Smooth muscle cell (in vitro differentiated cells): ENCODE measurements around the gene ABHD14A. TPM values are rescaled to one million over a fixed set of nuclear protein-coding genes. Genes with fewer than 3 reads are reported as not detected.

Experiments used
- DNase-seq: peaks from one replicate; lab custom pipeline; 2025; ENCODE audit not compliant: unreplicated experiment; lab: John Stamatoyannopoulos, UW
- H2AFZ ChIP-seq: fragments of 200-600 bp; sonication (generic); 2 replicates; pipeline ENCODE4 v1.6.0; 2016; ENCODE audit warnings: antibody characterized with exemption, low read depth, mild to moderate bottlenecking
- H3F3A ChIP-seq: fragments of 200-600 bp; sonication (generic); 2 replicates; pipeline ENCODE4 v1.6.0; 2017; ENCODE audit warnings: antibody characterized with exemption, low read depth
- H3K27ac ChIP-seq: fragments of 200-600 bp; sonication (generic); 2 replicates; pipeline ENCODE4 v1.5.1; 2016; ENCODE audit warnings: low read depth, mild to moderate bottlenecking
- H3K27me3 ChIP-seq: fragments of 200-600 bp; sonication (generic); 2 replicates; pipeline ENCODE4 v1.6.1; 2016; ENCODE audit warnings: low read depth, mild to moderate bottlenecking
- H3K36me3 ChIP-seq: fragments of 200-600 bp; sonication (generic); 2 replicates; pipeline ENCODE4 v1.5.1; 2016; ENCODE audit warnings: low read depth
- H3K4me1 ChIP-seq: fragments of 200-600 bp; sonication (generic); 2 replicates; pipeline ENCODE4 v1.5.1; 2016; ENCODE audit warnings: low read depth
- H3K4me2 ChIP-seq: fragments of 200-600 bp; sonication (generic); 2 replicates; pipeline ENCODE4 v1.6.0; 2016; ENCODE audit warnings: mild to moderate bottlenecking
- H3K4me3 ChIP-seq: fragments of 200-600 bp; sonication (generic); 2 replicates; pipeline ENCODE4 v1.5.1; 2016; ENCODE audit warnings: mild to moderate bottlenecking
- H3K79me2 ChIP-seq: fragments of 200-600 bp; sonication (generic); 2 replicates; pipeline ENCODE4 v1.6.0; 2016; ENCODE audit warnings: low read depth, mild to moderate bottlenecking
- H3K9ac ChIP-seq: fragments of 200-600 bp; sonication (generic); 2 replicates; pipeline ENCODE4 v1.6.0; 2016; ENCODE audit warnings: low read depth
- H3K9me3 ChIP-seq: fragments of 200-600 bp; sonication (generic); replicated peaks from 2 replicates; pipeline ENCODE4 v1.5.1; 2016; ENCODE audit warnings: low read depth
- H4K20me1 ChIP-seq: fragments of 200-600 bp; sonication (generic); 2 replicates; pipeline ENCODE4 v1.6.0; 2016; ENCODE audit warnings: low read depth
- CTCF ChIP-seq: fragments of 200-600 bp; sonication (generic); IDR thresholded peaks from 2 replicates; pipeline ENCODE4 v1.5.1; 2017; ENCODE audit warnings: borderline replicate concordance, mild to moderate bottlenecking, antibody characterized with exemption; ENCODE audit not compliant: insufficient read depth, poor library complexity, severe bottlenecking
- WGBS: methylation state at CpG from one replicate; pipeline ENCODE4 v1.1.7; 2016; ENCODE audit warnings: low lambda C conversion rate; 5-methylcytosine and 5-hydroxymethylcytosine counted together
- polyA plus RNA-seq: library from polyadenylated mRNA; unstranded; fragments of >200 nt; fragmentation: Nextera tagmentation; extraction: Ambion mirVana; gene quantifications from 2 replicates; pipeline ENCODE4 v1.2.1, GENCODE V29; 2016
- total RNA-seq: library from RNA; depleted of rRNA; stranded (reverse); fragments of >200 nt; gene quantifications from 2 replicates; pipeline ENCODE4 v1.2.3, GENCODE V29; 2014

Gene ABHD14A
- total and polyA plus RNA-seq, 2 experiments from 2014 or later, result 16.1 to 49.7 TPM

- DNase-seq, result no peak
- 63% methylated on average over 9 of the region's 9 CpGs for WGBS
- H3F3A ChIP-seq, result no peaks in the 10 kb centered on the region
- TF ChIP-seq CTCF, result no peak
- no peak overlapping the region for H3K27ac ChIP-seq
- H3K4me3 ChIP-seq, result no peak overlapping the region
- H2AFZ ChIP-seq, result no peak overlapping the region
- no peaks in the 10 kb centered on the region for H3K36me3 ChIP-seq
- peaks cover 38% of the 10 kb centered on the region for H3K4me1 ChIP-seq
- H4K20me1 ChIP-seq, result peaks cover 45% of the 10 kb centered on the region
- H3K27me3 ChIP-seq, result no peaks in the 10 kb centered on the region
- H3K9ac ChIP-seq, result no peak overlapping the region
- peaks cover 34% of the 10 kb centered on the region for H3K79me2 ChIP-seq
- H3K9me3 ChIP-seq, result no peaks in the 10 kb centered on the region
- H3K4me2 ChIP-seq, result no peak overlapping the region
These were observed 13.0 kb upstream of the ABHD14A start for GRCh38 chr3:51961602-51962569.

- no peak for TF ChIP-seq CTCF
- peaks cover 39% of the 10 kb centered on the region for H3K4me1 ChIP-seq
- no peak overlapping the region for H3K27ac ChIP-seq
- no peaks in the 10 kb centered on the region for H3K36me3 ChIP-seq
- no peaks in the 10 kb centered on the region for H3K27me3 ChIP-seq
- H2AFZ ChIP-seq, result no peak overlapping the region
- H3K4me3 ChIP-seq, result no peak overlapping the region
- H3K9me3 ChIP-seq, result no peaks in the 10 kb centered on the region
- H4K20me1 ChIP-seq, result peaks cover 41% of the 10 kb centered on the region
- 83% methylated on average over 6 of the region's 6 CpGs for WGBS
- H3K79me2 ChIP-seq, result peaks cover 36% of the 10 kb centered on the region
- H3K4me2 ChIP-seq, result no peak overlapping the region
- peaks cover 2% of the 10 kb centered on the region for H3F3A ChIP-seq
- no peak overlapping the region for H3K9ac ChIP-seq
- DNase-seq, result no peak
These were observed 11.9 kb upstream of the ABHD14A start for GRCh38 chr3:51962854-51963530.

- H3K4me2 ChIP-seq, result no peak overlapping the region
- WGBS, result 85% methylated on average over 8 of the region's 12 CpGs
- H3K4me1 ChIP-seq, result peaks cover 45% of the 10 kb centered on the region
- H3K9ac ChIP-seq, result no peak overlapping the region
- no peak overlapping the region for H2AFZ ChIP-seq
- H3K9me3 ChIP-seq, result no peaks in the 10 kb centered on the region
- no peak for DNase-seq
- TF ChIP-seq CTCF, result no peak
- H3F3A ChIP-seq, result peaks cover 11% of the 10 kb centered on the region
- H3K27ac ChIP-seq, result no peak overlapping the region
- H3K79me2 ChIP-seq, result peaks cover 36% of the 10 kb centered on the region
- H3K27me3 ChIP-seq, result no peaks in the 10 kb centered on the region
- H4K20me1 ChIP-seq, result peaks cover 45% of the 10 kb centered on the region
- H3K36me3 ChIP-seq, result no peaks in the 10 kb centered on the region
- H3K4me3 ChIP-seq, result no peak overlapping the region
These were observed 10.9 kb upstream of the ABHD14A start for GRCh38 chr3:51963951-51964451.
